Astrocyte of the spinal cord (primary cell): Measurements from ENCODE around the gene KAT7.

ENCODE experiments used
- DNase-seq: peaks from one replicate; pipeline ENCODE4 v3.0.0; 2011; ENCODE audit warnings: low read depth, low spot score
- H3K4me3 ChIP-seq: 2 replicates; pipeline ENCODE4 v1.5.1; 2011; ENCODE audit warnings: low read depth, mild to moderate bottlenecking, low read length, moderate library complexity
- CTCF ChIP-seq: IDR thresholded peaks from 2 replicates; pipeline ENCODE4 v1.5.1; 2012; ENCODE audit warnings: low read depth, mild to moderate bottlenecking, low read length, inconsistent platforms
- in situ Hi-C: cut with HindIII; loops from 2 replicates; pipeline ENCODE4 v1.10.0; 2017; ENCODE audit warnings: low sequenced_read_pairs

The KAT7 gene

GRCh38 chr17:49766918-49767530 is 21.5 kb upstream of the KAT7 start:
- H3K4me3 ChIP-seq: no peak overlapping the region
- no peak for DNase-seq
- in situ Hi-C loops: no loop called here
- no peak for TF ChIP-seq CTCF

DNA sequence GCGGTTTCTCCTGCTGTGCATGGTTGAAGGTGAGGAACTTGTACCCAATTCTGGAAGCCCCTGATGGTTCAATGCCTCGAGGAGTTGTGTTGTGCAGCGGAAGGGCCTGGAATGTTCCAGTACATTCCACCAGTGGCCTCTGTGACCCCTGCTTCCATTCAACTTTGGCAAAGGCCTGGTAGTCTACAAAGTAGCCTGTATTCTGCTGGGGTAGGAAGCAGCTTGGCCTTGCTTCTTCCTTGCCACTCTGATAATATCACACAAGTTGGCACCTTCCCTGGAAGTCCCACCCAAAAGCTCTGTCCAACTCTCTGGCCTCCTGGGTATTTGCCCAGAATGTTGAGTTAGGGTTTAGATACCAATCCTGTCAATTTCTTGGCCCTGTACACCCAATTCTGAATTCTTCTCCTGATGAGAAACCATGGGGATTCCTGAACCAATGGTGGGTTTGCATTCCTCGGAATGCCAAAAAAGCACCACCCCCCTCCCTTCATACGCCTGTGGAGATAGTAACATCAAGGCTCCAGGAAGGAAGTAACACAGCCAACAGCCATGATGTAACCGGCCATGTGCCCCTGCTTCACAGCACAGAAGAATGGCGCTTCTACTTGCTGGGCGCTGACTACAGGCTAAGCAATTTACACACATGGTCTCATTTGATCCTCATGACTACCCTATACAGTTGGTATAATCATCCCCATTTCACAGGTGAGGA is 12.8 kb upstream of the KAT7 start:
- no peak overlapping the region for H3K4me3 ChIP-seq
- no peak for TF ChIP-seq CTCF
- in situ Hi-C loops: no loop called here

DNA sequence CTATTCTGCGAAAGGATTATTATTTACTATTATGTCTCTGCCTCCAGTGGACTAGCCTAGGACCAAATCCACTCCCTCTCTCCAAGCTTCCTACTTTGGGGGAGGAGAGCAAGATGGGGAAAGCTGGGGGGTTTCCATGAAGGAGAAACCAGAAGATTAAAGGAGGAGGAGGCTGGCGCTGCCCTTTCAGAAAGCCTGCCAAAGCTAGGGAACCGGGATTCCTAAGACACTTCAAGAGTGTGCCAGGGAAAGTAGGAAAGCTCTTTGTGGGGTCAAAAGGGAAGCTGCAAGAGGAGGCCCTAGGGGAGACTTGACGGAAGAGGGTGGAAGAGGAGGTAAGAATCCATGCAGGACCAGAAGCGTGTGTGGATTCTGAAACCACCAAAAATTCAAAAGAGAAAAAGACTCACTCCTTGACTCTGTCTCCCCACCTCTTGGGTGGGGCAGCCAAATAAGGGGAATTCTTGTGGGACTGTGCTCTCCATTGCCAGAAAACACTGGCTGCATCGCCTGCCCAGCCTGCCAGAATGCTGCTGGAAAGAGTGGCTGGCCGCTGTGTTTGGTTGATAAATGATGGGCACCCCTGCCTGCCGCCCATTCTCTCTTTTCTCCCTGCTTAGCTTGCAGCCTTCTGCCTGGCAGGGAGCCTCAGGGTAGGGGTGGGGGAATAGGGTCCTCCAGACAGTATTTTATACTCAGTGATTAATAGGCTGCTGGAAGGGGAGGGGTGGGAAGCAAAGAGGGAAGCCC is 11.8 kb upstream of the KAT7 start:
- DNase-seq: no peak

More for the DNA sequence above, 12.8 kb upstream of the KAT7 start:
- DNase-seq: no peak

DNA sequence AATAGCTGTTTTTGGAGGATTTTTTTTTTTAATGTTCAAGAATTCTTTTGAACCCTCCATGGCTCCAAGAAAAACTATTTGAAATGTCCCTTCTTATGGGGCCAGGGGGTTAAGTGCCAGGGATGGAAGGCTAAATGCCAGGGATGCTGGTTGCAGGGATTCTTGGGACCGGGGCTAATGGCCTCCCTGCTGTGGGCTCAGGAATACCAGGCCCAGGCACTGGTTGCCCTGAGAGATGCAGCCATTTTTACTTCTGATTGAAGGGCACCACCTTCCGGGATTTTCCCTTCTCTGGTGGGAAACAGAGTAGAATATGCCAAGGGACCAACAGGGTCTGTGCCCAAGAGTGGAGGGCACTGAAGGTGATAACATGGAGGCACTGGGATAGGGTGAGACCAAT is 10.9 kb upstream of the KAT7 start:
- in situ Hi-C loops: no loop called here
- no peak for TF ChIP-seq CTCF
- no peak overlapping the region for H3K4me3 ChIP-seq
- no peak for DNase-seq

More for the DNA sequence above, 11.8 kb upstream of the KAT7 start:
- in situ Hi-C loops: no loop called here
- no peak overlapping the region for H3K4me3 ChIP-seq
- no peak for TF ChIP-seq CTCF

GRCh38 chr17:49779156-49779738 is 9.2 kb upstream of the KAT7 start:
- no peak overlapping the region for H3K4me3 ChIP-seq
- DNase-seq: no peak
- in situ Hi-C loops: no loop called here
- TF ChIP-seq CTCF: no peak

GRCh38 chr17:49779739-49780231 is 8.7 kb upstream of the KAT7 start:
- TF ChIP-seq CTCF: peak; percentile 67

More at GRCh38 chr17:49779739-49780231, 8.7 kb upstream of the KAT7 start:
- no peak overlapping the region for H3K4me3 ChIP-seq
- in situ Hi-C loops: no loop called here
- peak; percentile 85 for DNase-seq
